Measurements from ENCODE around the gene MACROH2A1.

GRCh38 chr5:135395451-135395850 is 3.6 kb downstream of the MACROH2A1 start:
- TF ChIP-seq POLR2A (IDR thresholded peaks at IDR 0.05), result no peak
- TF ChIP-seq CTCF (IDR thresholded peaks at IDR 0.05), result no peak
- no peak for TF ChIP-seq POLR2AphosphoS5 (IDR thresholded peaks at IDR 0.05; ENCODE audit: insufficient read depth in 1 of 2, low read depth in 1 of 2)

Data from vagina (tissue), 2 donors.